Measurements from ENCODE around the gene DYNC2I2.

The DYNC2I2 gene

GRCh38 chr9:128635266-128636023 is 21.2 kb downstream of the DYNC2I2 start:
- DNase-seq = no peak

- DNase-seq = no peak
These were observed 21.9 kb downstream of the DYNC2I2 start for GRCh38 chr9:128634651-128635262.

- no peak for DNase-seq
These were observed 22.5 kb downstream of the DYNC2I2 start for GRCh38 chr9:128634111-128634510.

- DNase-seq = no peak
These were observed 23.0 kb downstream of the DYNC2I2 start for GRCh38 chr9:128633601-128634000.

- no peak for DNase-seq
These were observed 23.6 kb downstream of the DYNC2I2 start for GRCh38 chr9:128633057-128633456.

GRCh38 chr9:128632486-128632885 is 24.2 kb downstream of the DYNC2I2 start:
- no peak for DNase-seq

- no peak for DNase-seq
These were observed 24.6 kb downstream of the DYNC2I2 start for GRCh38 chr9:128632066-128632465.

- no peak for DNase-seq
These were observed 25.0 kb downstream of the DYNC2I2 start for GRCh38 chr9:128631636-128632035.

GRCh38 chr9:128629852-128630545 is 26.6 kb downstream of the DYNC2I2 start:
- DNase-seq = no peak

- DNase-seq = no peak
These were observed 27.5 kb downstream of the DYNC2I2 start for GRCh38 chr9:128629136-128629535.

GRCh38 chr9:128628471-128629048 is 28.1 kb downstream of the DYNC2I2 start:
- DNase-seq = no peak

GRCh38 chr9:128627906-128628305 is 28.7 kb downstream of the DYNC2I2 start:
- no peak for DNase-seq

GRCh38 chr9:128627127-128627715 is 29.4 kb downstream of the DYNC2I2 start:
- DNase-seq = no peak

- no peak for DNase-seq
These were observed 30.5 kb downstream of the DYNC2I2 start for GRCh38 chr9:128626181-128626580.

- no peak for DNase-seq
These were observed 31.1 kb downstream of the DYNC2I2 start for GRCh38 chr9:128625391-128626146.

- DNase-seq = no peak
These were observed 32.1 kb downstream of the DYNC2I2 start for GRCh38 chr9:128624566-128624965.

GRCh38 chr9:128621730-128622455 is 34.8 kb downstream of the DYNC2I2 start:
- no peak for DNase-seq

GRCh38 chr9:128619779-128620178 is 36.9 kb downstream of the DYNC2I2 start:
- DNase-seq = no peak

- no peak for DNase-seq
These were observed 37.5 kb downstream of the DYNC2I2 start for GRCh38 chr9:128619127-128619526.

- DNase-seq = no peak
These were observed 38.7 kb downstream of the DYNC2I2 start for GRCh38 chr9:128617943-128618342.

GRCh38 chr9:128615571-128615970 is 41.1 kb downstream of the DYNC2I2 start:
- no peak for DNase-seq

- no peak for DNase-seq
These were observed 41.9 kb downstream of the DYNC2I2 start for GRCh38 chr9:128614728-128615127.
